K562 (cell line): ENCODE measurements around the gene AIFM1. TPM values are rescaled to one million over a fixed set of nuclear protein-coding genes. Genes with fewer than 3 reads are reported as not detected.
A peak's percentile ranks its signal among the peaks of the same experiment; 100 is the strongest.

ENCODE experiments used
- ARHGAP35 ChIP-seq: fragments of 450-650 bp; IDR thresholded peaks from 2 replicates; pipeline ENCODE4 v1.6.1; 2018; ENCODE audit not compliant: partially characterized antibody
- ARID3A ChIP-seq: IDR thresholded peaks from 2 replicates; pipeline ENCODE4 v1.6.1; 2012; ENCODE audit warnings: low read depth, low read length, improper control_type of control experiment, borderline replicate concordance
- ATF1 ChIP-seq, 2 experiments: fragments of 450-650 bp in 1 of 2; IDR thresholded peaks; 2 replicates each; pipeline ENCODE4 v1.6.1; 2016; ENCODE audit warnings: missing compliant biosample characterization in 1 of 2, missing genetic modification characterization in 1 of 2
- CAMTA2 ChIP-seq: fragments of 250-450 bp; sonication (Bioruptor Pico); conservative IDR thresholded peaks from 2 replicates; pipeline ENCODE4 v1.5.1; 2022
- CBX3 ChIP-seq, 2 experiments: IDR thresholded peaks; 1 replicate in 1 of 2; 2 replicates in 1 of 2; pipeline ENCODE4 v1.6.1; 2012; ENCODE audit warnings: inconsistent platforms in 2 of 2, low read length in 2 of 2, borderline replicate concordance in 1 of 2, control low read depth in 1 of 2
- DACH1 ChIP-seq: fragments of 450-650 bp; IDR thresholded peaks from 2 replicates; pipeline ENCODE4 v1.6.1; 2018; ENCODE audit not compliant: partially characterized antibody
- FOSL1 ChIP-seq: fragments of 200-800 bp; sonication (Bioruptor generic); conservative IDR thresholded peaks from 2 replicates; pipeline ENCODE4 v1.6.1; 2016; ENCODE audit warnings: missing genetic modification characterization, missing compliant biosample characterization
- NR2C1 ChIP-seq, 2 experiments: fragments of 450-650 bp; IDR thresholded peaks; 2 replicates each; pipeline ENCODE4 v1.6.1; 2017; ENCODE audit warnings: mild to moderate bottlenecking in 2 of 2, antibody characterized with exemption in 1 of 2, inconsistent platforms in 1 of 2, missing compliant biosample characterization in 1 of 2, missing genetic modification characterization in 1 of 2
- NR2C2 ChIP-seq, 2 experiments: fragments of 200-800 bp in 1 of 2; sonication (Bioruptor generic) in 1 of 2; sonication (generic) in 1 of 2; formaldehyde crosslinking in 1 of 2; IDR thresholded peaks; 2 replicates each; pipeline versions ENCODE4 v1.6.1 to v1.8.0; 2016 to 2022; ENCODE audit warnings: mild to moderate bottlenecking in 1 of 2, missing compliant biosample characterization in 1 of 2, missing genetic modification characterization in 1 of 2, missing genetic modification reagents in 1 of 2
- PATZ1 ChIP-seq: fragments of 250-450 bp; sonication (Bioruptor Pico); IDR thresholded peaks from 2 replicates; pipeline ENCODE4 v1.5.0; 2020; ENCODE audit warnings: mild to moderate bottlenecking, borderline replicate concordance
- PHF8 ChIP-seq: fragments of 200-600 bp; sonication (generic); IDR thresholded peaks from 2 replicates; pipeline ENCODE4 v1.6.1; 2012; ENCODE audit warnings: mixed run types, mild to moderate bottlenecking, inconsistent platforms, low read length, moderate library complexity, borderline replicate concordance
- POU5F1 ChIP-seq: fragments of 150-350 bp; IDR thresholded peaks from 2 replicates; pipeline ENCODE4 v1.6.1; 2014; ENCODE audit warnings: borderline replicate concordance, low read length, low read depth, mild to moderate bottlenecking; ENCODE audit not compliant: partially characterized antibody
- PTRF ChIP-seq: fragments of 450-650 bp; IDR thresholded peaks from 2 replicates; pipeline ENCODE4 v1.6.1; 2016; ENCODE audit warnings: mild to moderate bottlenecking, missing genetic modification characterization, missing compliant biosample characterization
- PTTG1 ChIP-seq: fragments of 450-650 bp; IDR thresholded peaks from 2 replicates; pipeline ENCODE4 v1.6.1; 2016; ENCODE audit warnings: low read depth, mild to moderate bottlenecking, missing genetic modification characterization, missing compliant biosample characterization
- U2AF1 ChIP-seq: fragments of 200-400 bp; formaldehyde crosslinking; optimal IDR thresholded peaks from 2 replicates; pipeline ENCODE3; 2017; ENCODE audit warnings: mild to moderate bottlenecking, low read depth, low read length, moderate library complexity
- WHSC1 ChIP-seq: IDR thresholded peaks from one replicate; pipeline ENCODE4 v1.6.1; 2012; ENCODE audit warnings: low read length, control low read depth, inconsistent platforms
- ZKSCAN1 ChIP-seq: fragments of 150-350 bp; IDR thresholded peaks from 2 replicates; pipeline ENCODE4 v1.6.1; 2016; ENCODE audit warnings: low read depth, low read length
- ZKSCAN3 ChIP-seq: fragments of 250-450 bp; sonication (Bioruptor Pico); IDR thresholded peaks from 2 replicates; pipeline ENCODE4 v1.4.0; 2020
- ZNF175 ChIP-seq: fragments of 200-800 bp; sonication (Bioruptor generic); IDR thresholded peaks from 2 replicates; pipeline ENCODE4 v1.6.1; 2016; ENCODE audit warnings: low read depth, mild to moderate bottlenecking, missing genetic modification characterization, missing compliant biosample characterization
- ZNF79 ChIP-seq: fragments of 250-450 bp; sonication (Bioruptor Pico); IDR thresholded peaks from 2 replicates; pipeline ENCODE4 v1.4.0; 2020; ENCODE audit warnings: low read depth, mild to moderate bottlenecking, moderate library complexity
- polyA plus RNA-seq, 8 experiments: library from polyadenylated mRNA; depleted of rRNA in 4 of 8; stranded (reverse) in 5 of 8; unstranded in 3 of 8; fragments of >200 nt; fragmentation: Nextera tagmentation in 2 of 8; fragmentation: Illumina TruSeq in 1 of 8; extraction: Ambion mirVana in 2 of 8; extraction: Trizol in 1 of 8; gene quantifications; 2 replicates each; pipeline versions ENCODE4 v1.2.1 to v1.2.3, GENCODE V29; 2011 to 2014; ENCODE audit warnings: inconsistent platforms in 1 of 8, missing spikeins in 1 of 8
- total RNA-seq, 7 experiments: library from RNA; depleted of rRNA in 6 of 7; stranded (reverse); fragments of >200 nt in 6 of 7; fragmentation: Illumina TruSeq in 2 of 7; extraction: Trizol in 2 of 7; gene quantifications; 2 replicates each; pipeline versions ENCODE4 v1.2.1 to v1.2.3, GENCODE V29; 2011 to 2021; ENCODE audit warnings: low replicate concordance in 1 of 7
- TF ChIP-seq, protein P1 (sequence below), 2 experiments: IDR thresholded peaks; 2 replicates each; pipeline ENCODE4 v1.6.1; 2011; ENCODE audit warnings: borderline replicate concordance in 1 of 2, control low read depth in 1 of 2, low read depth in 1 of 2, low read length in 1 of 2, mild to moderate bottlenecking in 1 of 2, mixed read lengths in 1 of 2, moderate library complexity in 1 of 2; ENCODE audit not compliant: insufficient read depth in 1 of 2, insufficient read length in 1 of 2, poor library complexity in 1 of 2, severe bottlenecking in 1 of 2; ENCODE audit errors: extremely low read depth in 1 of 2

The AIFM1 gene
- total and polyA plus RNA-seq, 9 of the 15 experiments (the other 6 are each of a cell fraction or from before 2014, with no cell fraction given), result 51.0 to 117 (median 91.2) TPM

- TF ChIP-seq POU5F1 (no peak), DACH1 (no peak), ZKSCAN3 (CRISPR knock-in tag) (no peak), PATZ1 (CRISPR knock-in tag) (no peak), NR2C2 (CRISPR knock-in tag; IDR thresholded peaks at IDR 0.05) (0 out of 2 replicates have a peak, but pooled peaks have one; percentile 13), NR2C2 (tag; IDR thresholded peaks at IDR 0.05) (peak; percentile 48; the same call in 1 of the 2 replicates), ARHGAP35 (no peak), FOSL1 (tag) (no peak), ZNF175 (CRISPR knock-in tag) (no peak), U2AF1 (no peak), PTTG1 (no peak), PHF8 (no peak), PTRF (tag) (no peak), ZNF79 (CRISPR knock-in tag) (no peak), ATF1 (CRISPR knock-in tag; IDR thresholded peaks at IDR 0.05) (no peak), ATF1 (tag; IDR thresholded peaks at IDR 0.05) (no peak), CBX3 (IDR thresholded peaks at IDR 0.05; ENCODE audit: borderline replicate concordance in 1 of 2, low read length in 2 of 2) (no peak), ZKSCAN1 (no peak), NR2C1 (IDR thresholded peaks at IDR 0.05) (peak; percentile 31; the same call in 1 of the 2 replicates), NR2C1 (tag; IDR thresholded peaks at IDR 0.05) (no peak), ARID3A (no peak), CAMTA2 (CRISPR knock-in tag) (no peak), WHSC1 (no peak)
- TF ChIP-seq, protein P1, sequence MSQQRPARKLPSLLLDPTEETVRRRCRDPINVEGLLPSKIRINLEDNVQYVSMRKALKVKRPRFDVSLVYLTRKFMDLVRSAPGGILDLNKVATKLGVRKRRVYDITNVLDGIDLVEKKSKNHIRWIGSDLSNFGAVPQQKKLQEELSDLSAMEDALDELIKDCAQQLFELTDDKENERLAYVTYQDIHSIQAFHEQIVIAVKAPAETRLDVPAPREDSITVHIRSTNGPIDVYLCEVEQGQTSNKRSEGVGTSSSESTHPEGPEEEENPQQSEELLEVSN (IDR thresholded peaks at IDR 0.05; ENCODE audit: borderline replicate concordance in 1 of 2, extremely low read depth in 1 of 2, insufficient read depth in 1 of 2, insufficient read length in 1 of 2, low read depth in 1 of 2, low read length in 1 of 2, poor library complexity in 1 of 2, severe bottlenecking in 1 of 2), result peak in 1 of 2 experiments; percentile 20
Measured at GRCh38 chrX:130091980-130092522, 73.6 kb downstream of the AIFM1 start (continued).
